WERI-Rb-1 (cell line): ENCODE data around the gene KIF3C.

Experiments
- DNase-seq: peaks from one replicate; pipeline ENCODE4 v3.0.0-alpha.2; 2020
- H3K27ac ChIP-seq: fragments of 250-450 bp; sonication (Bioruptor Pico); 2 replicates; pipeline ENCODE4 v1.5.1; 2020; ENCODE audit warnings: mild to moderate bottlenecking, moderate library complexity
- H3K27me3 ChIP-seq: fragments of 250-450 bp; sonication (Bioruptor Pico); 2 replicates; pipeline ENCODE4 v1.5.1; 2021; ENCODE audit warnings: mild to moderate bottlenecking, low read depth, moderate library complexity; ENCODE audit not compliant: insufficient read depth, severe bottlenecking
- H3K36me3 ChIP-seq: fragments of 250-450 bp; sonication (Bioruptor Pico); 2 replicates; pipeline ENCODE4 v1.5.1; 2020; ENCODE audit warnings: mild to moderate bottlenecking, moderate library complexity
- H3K4me3 ChIP-seq: 2 replicates; pipeline ENCODE4 v1.5.1; 2011; ENCODE audit warnings: low read depth, mild to moderate bottlenecking, control low read depth, low read length
- H3K9me3 ChIP-seq: fragments of 250-450 bp; sonication (Bioruptor Pico); 2 replicates; pipeline ENCODE4 v1.5.1; 2021; ENCODE audit warnings: mild to moderate bottlenecking, moderate library complexity; ENCODE audit not compliant: severe bottlenecking
- TF ChIP-seq, protein P1 (sequence below): IDR thresholded peaks from 2 replicates; pipeline ENCODE4 v1.5.1; 2011; ENCODE audit warnings: low read depth, mild to moderate bottlenecking, control low read depth, inconsistent platforms, low read length

KIF3C gene

DNA sequence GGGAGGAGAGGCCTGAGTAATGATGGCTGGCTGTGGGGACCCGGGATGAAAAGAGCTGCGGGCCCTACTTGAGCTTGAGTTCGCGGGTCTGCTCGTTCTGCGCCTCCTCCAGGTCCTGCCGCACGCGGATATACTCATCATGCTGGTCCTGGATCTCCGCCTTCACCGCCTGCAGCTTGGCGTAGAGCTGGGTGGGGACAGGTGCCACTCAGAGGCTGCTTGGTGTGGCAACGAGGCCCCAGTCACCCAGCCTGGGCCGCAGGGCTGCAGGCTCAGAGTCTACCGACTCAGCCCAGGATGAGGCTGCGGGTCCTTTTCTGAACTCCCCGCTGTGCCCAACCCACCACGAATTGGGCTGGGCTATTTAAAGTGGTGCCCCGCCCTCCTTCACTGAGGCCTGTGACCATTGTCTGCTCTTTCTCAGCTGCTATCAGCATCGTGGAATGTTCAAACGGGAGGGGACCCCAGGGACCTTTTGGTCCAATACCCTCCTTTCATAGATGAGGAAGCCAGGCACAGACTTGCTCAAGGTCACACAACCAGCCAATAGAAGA lies 28.0 kb downstream of the KIF3C start:
- Histone ChIP-seq H3K9me3 (no peaks in the 10 kb centered on the region), H3K27me3 (no peaks in the 10 kb centered on the region), H3K36me3 (peaks cover 34% of the 10 kb centered on the region), H3K4me3 (no peak overlapping the region), H3K27ac (no peak overlapping the region)
- TF ChIP-seq, protein P1, sequence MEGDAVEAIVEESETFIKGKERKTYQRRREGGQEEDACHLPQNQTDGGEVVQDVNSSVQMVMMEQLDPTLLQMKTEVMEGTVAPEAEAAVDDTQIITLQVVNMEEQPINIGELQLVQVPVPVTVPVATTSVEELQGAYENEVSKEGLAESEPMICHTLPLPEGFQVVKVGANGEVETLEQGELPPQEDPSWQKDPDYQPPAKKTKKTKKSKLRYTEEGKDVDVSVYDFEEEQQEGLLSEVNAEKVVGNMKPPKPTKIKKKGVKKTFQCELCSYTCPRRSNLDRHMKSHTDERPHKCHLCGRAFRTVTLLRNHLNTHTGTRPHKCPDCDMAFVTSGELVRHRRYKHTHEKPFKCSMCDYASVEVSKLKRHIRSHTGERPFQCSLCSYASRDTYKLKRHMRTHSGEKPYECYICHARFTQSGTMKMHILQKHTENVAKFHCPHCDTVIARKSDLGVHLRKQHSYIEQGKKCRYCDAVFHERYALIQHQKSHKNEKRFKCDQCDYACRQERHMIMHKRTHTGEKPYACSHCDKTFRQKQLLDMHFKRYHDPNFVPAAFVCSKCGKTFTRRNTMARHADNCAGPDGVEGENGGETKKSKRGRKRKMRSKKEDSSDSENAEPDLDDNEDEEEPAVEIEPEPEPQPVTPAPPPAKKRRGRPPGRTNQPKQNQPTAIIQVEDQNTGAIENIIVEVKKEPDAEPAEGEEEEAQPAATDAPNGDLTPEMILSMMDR = no peak
- no peak for DNase-seq

- Histone ChIP-seq H3K27ac (no peak overlapping the region), H3K9me3 (no peaks in the 10 kb centered on the region), H3K27me3 (no peaks in the 10 kb centered on the region), H3K4me3 (no peak overlapping the region), H3K36me3 (peaks cover 20% of the 10 kb centered on the region)
- TF ChIP-seq, protein P1 = peak; percentile 94
- peak; percentile 92 for DNase-seq
These were observed 31.2 kb downstream of the KIF3C start for GRCh38 chr2:25951071-25951547.

DNA sequence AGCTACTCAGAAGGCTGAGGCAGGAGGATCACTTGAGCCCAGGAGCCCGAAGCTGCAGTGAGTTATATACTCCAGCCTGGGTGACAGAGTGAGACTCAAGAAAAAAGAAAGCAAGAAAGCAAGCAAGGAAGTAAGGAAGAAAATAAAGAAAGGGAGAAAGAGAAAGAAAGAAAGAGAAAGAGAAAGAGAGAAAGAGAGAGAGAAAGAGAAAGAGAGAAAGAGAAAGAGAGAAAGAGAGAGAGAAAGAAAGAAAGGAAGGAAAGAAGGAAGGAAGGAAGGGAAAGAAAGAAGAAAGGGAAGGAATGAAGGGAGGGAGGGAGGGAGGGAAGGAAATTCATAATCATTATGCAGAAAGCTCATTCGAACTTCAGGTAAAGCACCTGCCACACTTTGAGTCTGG lies 33.9 kb downstream of the KIF3C start:
- DNase-seq = no peak
- no peaks in the 10 kb centered on the region for H3K9me3 ChIP-seq
- no peak overlapping the region for H3K4me3 ChIP-seq

DNA sequence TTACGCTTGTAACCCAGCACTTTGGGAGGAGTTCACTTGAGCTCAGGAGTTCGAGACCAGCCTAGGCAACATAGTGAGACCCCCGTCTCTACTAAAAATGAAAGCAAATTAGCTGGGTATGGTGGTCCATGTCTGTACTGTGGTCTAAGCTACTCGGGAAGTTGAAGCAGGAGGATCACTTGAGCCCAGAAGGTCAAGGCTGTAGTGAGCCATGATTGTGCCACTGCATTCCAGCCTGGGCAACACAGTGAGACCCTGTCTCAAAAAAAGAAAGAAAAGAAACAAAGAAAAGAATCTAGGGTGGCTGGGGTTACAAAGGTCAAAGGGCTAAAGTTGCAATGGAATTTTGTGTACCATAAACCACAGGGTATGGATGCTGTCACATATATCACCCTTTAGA lies 41.3 kb downstream of the KIF3C start:
- TF ChIP-seq, protein P1 = no peak
- Histone ChIP-seq H3K27ac (no peak overlapping the region), H3K9me3 (no peaks in the 10 kb centered on the region), H3K36me3 (peaks cover 18% of the 10 kb centered on the region), H3K4me3 (no peak overlapping the region), H3K27me3 (no peaks in the 10 kb centered on the region)
- no peak for DNase-seq

More for the DNA sequence above, 33.9 kb downstream of the KIF3C start:
- peaks cover 17% of the 10 kb centered on the region for H3K36me3 ChIP-seq
- H3K27me3 ChIP-seq = no peaks in the 10 kb centered on the region
- TF ChIP-seq, protein P1 = no peak
- no peak overlapping the region for H3K27ac ChIP-seq

DNA sequence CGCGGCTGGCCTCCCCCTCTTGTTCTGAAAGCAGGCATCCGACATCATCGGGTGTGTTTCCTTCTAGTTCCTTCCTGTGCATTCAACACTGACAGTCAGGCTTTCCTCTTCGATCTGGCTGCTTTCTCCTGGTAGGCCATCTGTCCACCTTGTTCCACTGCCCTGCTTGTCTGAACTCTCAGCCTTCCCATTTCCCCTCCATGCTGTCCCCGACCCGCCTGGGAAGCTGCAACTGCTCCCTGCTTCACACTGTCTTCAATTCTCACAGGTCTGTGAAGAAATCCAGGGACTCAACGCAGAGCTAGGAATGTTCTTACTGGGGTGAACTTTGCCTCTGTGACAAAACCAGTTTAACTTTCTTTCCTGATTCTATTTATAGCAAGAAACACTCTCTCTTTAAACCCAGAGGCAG lies 43.0 kb downstream of the KIF3C start:
- DNase-seq = peak; percentile 37
- Histone ChIP-seq H3K9me3 (no peaks in the 10 kb centered on the region), H3K36me3 (peaks cover 17% of the 10 kb centered on the region), H3K4me3 (no peak overlapping the region), H3K27me3 (no peaks in the 10 kb centered on the region), H3K27ac (no peak overlapping the region; the same call in 1 of the 2 replicates)
- TF ChIP-seq, protein P1 = no peak

- Histone ChIP-seq H3K9me3 (no peaks in the 10 kb centered on the region), H3K36me3 (peaks cover 20% of the 10 kb centered on the region), H3K27ac (no peak overlapping the region), H3K27me3 (no peaks in the 10 kb centered on the region), H3K4me3 (no peak overlapping the region)
- TF ChIP-seq, protein P1 = no peak
- no peak for DNase-seq
These were observed 44.0 kb downstream of the KIF3C start for GRCh38 chr2:25938345-25938744.
